Measurements from ENCODE around the gene CACNA1C. TPM values are rescaled to one million over a fixed set of nuclear protein-coding genes. Genes with fewer than 3 reads are reported as not detected.

CACNA1C gene
- total and polyA plus RNA-seq, 10 of the 15 experiments (the other 5 are each of a cell fraction or from before 2014, with no cell fraction given), result under 0.01 to 0.15 (median 0.09) TPM; not detected in 5

DNA sequence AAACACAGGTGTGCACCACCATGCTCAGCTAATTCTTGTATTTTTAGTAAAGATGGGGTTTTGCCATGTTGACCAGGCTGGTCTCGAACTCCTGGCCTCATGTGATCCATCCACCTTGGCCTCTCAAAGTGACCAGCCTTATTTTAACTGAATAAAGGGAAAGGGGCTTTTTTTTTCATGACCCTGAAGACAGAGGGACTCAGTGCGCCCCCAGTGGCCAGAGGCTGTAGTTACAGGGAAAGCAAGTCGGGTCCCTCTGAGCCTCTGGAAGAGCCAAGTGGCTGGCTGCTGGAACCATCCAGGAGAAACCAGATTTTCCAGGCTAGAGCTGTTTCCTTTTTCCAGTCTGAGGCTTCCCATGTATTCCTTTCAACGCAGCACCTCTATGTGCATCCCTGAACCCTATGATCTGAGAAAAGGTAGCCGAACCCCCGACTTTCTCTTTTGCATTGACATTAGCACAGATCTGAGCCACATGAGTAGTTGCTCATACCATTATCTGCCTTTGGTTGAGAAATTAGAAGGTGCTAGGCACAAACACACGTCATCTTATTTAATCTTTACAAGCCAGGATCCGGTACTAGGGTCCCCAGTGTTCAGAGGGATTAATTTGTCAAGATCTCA is 342.7 kb downstream of the CACNA1C start:
- ATAC-seq (no peak; the same call in 1 of the 3 replicates), FAIRE-seq (peak; percentile 18), DNase-seq (ENCODE audit: low read depth, low spot score) (no peak)
- TF ChIP-seq, protein P1, sequence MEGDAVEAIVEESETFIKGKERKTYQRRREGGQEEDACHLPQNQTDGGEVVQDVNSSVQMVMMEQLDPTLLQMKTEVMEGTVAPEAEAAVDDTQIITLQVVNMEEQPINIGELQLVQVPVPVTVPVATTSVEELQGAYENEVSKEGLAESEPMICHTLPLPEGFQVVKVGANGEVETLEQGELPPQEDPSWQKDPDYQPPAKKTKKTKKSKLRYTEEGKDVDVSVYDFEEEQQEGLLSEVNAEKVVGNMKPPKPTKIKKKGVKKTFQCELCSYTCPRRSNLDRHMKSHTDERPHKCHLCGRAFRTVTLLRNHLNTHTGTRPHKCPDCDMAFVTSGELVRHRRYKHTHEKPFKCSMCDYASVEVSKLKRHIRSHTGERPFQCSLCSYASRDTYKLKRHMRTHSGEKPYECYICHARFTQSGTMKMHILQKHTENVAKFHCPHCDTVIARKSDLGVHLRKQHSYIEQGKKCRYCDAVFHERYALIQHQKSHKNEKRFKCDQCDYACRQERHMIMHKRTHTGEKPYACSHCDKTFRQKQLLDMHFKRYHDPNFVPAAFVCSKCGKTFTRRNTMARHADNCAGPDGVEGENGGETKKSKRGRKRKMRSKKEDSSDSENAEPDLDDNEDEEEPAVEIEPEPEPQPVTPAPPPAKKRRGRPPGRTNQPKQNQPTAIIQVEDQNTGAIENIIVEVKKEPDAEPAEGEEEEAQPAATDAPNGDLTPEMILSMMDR (IDR thresholded peaks at IDR 0.05 in 2 of 3, conservative IDR thresholded peaks at IDR 0.05 in 1 of 3; ENCODE audit: control insufficient read depth in 2 of 3, extremely low read depth in 1 of 3, insufficient read depth in 1 of 3, low read depth in 3 of 3, low read length in 3 of 3), result peak; percentile 50 to 85 (median 81)
- TF ChIP-seq CREM (IDR thresholded peaks at IDR 0.05; ENCODE audit: low read depth) (no peak), DPF2 (IDR thresholded peaks at IDR 0.05) (no peak), SMAD1 (IDR thresholded peaks at IDR 0.05; ENCODE audit: low read depth, partially characterized antibody) (no peak), FOXK2 (IDR thresholded peaks at IDR 0.05) (no peak), RAD21 (IDR thresholded peaks at IDR 0.05; ENCODE audit: insufficient read depth, low read depth, low read length) (peak; percentile 56), SPI1 (IDR thresholded peaks at IDR 0.05; ENCODE audit: borderline replicate concordance, insufficient read depth, low read depth, low read length) (no peak), SMC3 (IDR thresholded peaks at IDR 0.05; ENCODE audit: borderline replicate concordance, low read length) (peak; percentile 21; the same call in 1 of the 2 replicates), ZNF622 (IDR thresholded peaks at IDR 0.05) (no peak), PAX8 (IDR thresholded peaks at IDR 0.05) (no peak), TARDBP (IDR thresholded peaks at IDR 0.05; ENCODE audit: borderline replicate concordance) (no peak), YY1 (IDR thresholded peaks at IDR 0.05; ENCODE audit: low read depth, low read length) (no peak), YBX1 (IDR thresholded peaks at IDR 0.05) (no peak), HDGF (IDR thresholded peaks at IDR 0.05) (no peak), CBX5 (IDR thresholded peaks at IDR 0.05; ENCODE audit: low read depth) (no peak), SIX5 (IDR thresholded peaks at IDR 0.05; ENCODE audit: low read depth, low read length, severe bottlenecking) (no peak)
- TF ChIP-seq, protein P2, sequence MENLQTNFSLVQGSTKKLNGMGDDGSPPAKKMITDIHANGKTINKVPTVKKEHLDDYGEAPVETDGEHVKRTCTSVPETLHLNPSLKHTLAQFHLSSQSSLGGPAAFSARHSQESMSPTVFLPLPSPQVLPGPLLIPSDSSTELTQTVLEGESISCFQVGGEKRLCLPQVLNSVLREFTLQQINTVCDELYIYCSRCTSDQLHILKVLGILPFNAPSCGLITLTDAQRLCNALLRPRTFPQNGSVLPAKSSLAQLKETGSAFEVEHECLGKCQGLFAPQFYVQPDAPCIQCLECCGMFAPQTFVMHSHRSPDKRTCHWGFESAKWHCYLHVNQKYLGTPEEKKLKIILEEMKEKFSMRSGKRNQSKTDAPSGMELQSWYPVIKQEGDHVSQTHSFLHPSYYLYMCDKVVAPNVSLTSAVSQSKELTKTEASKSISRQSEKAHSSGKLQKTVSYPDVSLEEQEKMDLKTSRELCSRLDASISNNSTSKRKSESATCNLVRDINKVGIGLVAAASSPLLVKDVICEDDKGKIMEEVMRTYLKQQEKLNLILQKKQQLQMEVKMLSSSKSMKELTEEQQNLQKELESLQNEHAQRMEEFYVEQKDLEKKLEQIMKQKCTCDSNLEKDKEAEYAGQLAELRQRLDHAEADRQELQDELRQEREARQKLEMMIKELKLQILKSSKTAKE (IDR thresholded peaks at IDR 0.05; ENCODE audit: low read depth, poor library complexity, severe bottlenecking), result no peak
- TF ChIP-seq, protein P3, sequence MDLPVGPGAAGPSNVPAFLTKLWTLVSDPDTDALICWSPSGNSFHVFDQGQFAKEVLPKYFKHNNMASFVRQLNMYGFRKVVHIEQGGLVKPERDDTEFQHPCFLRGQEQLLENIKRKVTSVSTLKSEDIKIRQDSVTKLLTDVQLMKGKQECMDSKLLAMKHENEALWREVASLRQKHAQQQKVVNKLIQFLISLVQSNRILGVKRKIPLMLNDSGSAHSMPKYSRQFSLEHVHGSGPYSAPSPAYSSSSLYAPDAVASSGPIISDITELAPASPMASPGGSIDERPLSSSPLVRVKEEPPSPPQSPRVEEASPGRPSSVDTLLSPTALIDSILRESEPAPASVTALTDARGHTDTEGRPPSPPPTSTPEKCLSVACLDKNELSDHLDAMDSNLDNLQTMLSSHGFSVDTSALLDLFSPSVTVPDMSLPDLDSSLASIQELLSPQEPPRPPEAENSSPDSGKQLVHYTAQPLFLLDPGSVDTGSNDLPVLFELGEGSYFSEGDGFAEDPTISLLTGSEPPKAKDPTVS (IDR thresholded peaks at IDR 0.05; ENCODE audit: low read depth, low read length), result no peak
- Histone ChIP-seq H4K20me1 (ENCODE audit: control insufficient read depth, insufficient read depth) (no peaks in the 10 kb centered on the region), H3K4me1 (ENCODE audit: control insufficient read depth, insufficient read depth, low read length) (no peaks in the 10 kb centered on the region), H3K4me2 (ENCODE audit: control insufficient read depth, insufficient read depth) (no peak overlapping the region), H3K27me3 (replicated peaks in 1 of 2; ENCODE audit: control insufficient read depth in 2 of 2, insufficient read depth in 2 of 2, low read length in 1 of 2) (no peaks in the 10 kb centered on the region; a peak in 1 of 4 replicates), H3K4me3 (no peak overlapping the region), H3K79me2 (ENCODE audit: control insufficient read depth, insufficient read depth, low read length) (no peaks in the 10 kb centered on the region), H3K36me3 (ENCODE audit: control insufficient read depth in 2 of 2, insufficient read depth in 2 of 2, low read length in 1 of 2) (no peaks in the 10 kb centered on the region), H3K9ac (ENCODE audit: control insufficient read depth, insufficient read depth, low read length) (no peak overlapping the region), H3K9me3 (replicated peaks; ENCODE audit: control insufficient read depth, insufficient read depth, low read length) (no peaks in the 10 kb centered on the region; the same call in 2 of the 3 replicates), H2AFZ (ENCODE audit: control insufficient read depth, low read depth, low read length) (no peak overlapping the region), H3K27ac (ENCODE audit: control insufficient read depth, insufficient read depth) (no peak overlapping the region)
- ChIA-PET CTCF (interaction anchor here (0.7 to 4.1 kb wide), 9 partner anchors 9 to 357 kb away, joined by 3 to 29 read pairs (median 4); no protein-coding TSS in a partner anchor), RAD21 (ENCODE audit: unreplicated experiment) (no interaction called here), POLR2A (no interaction called here), SMC1A (ENCODE audit: uncharacterized antibody, unreplicated experiment) (no interaction called here)
- 43% methylated on average over 8 of the region's 8 CpGs for whole genome bisulfite sequencing (ENCODE audit: insufficient coverage, insufficient replicate concordance, low lambda C conversion rate, missing lambda C conversion rate)
- in situ Hi-C loops (cut with MboI), result no loop called here
- intact Hi-C loops (cut with micrococcal nuclease; ENCODE audit: unreplicated experiment), result no loop called here
- BruUV-seq (replicated peaks), result no TSS peak

Measured in GM12878 (cell line).